HepG2 (cell line): ENCODE results near the gene PTCRA. TPM values are rescaled to one million over a fixed set of nuclear protein-coding genes. Genes with fewer than 3 reads are reported as not detected.

Experiments used
- ATAC-seq: fragments of 200-7000 bp; cut with Tn5 transposase; 3 replicates; pipeline ENCODE4 v1.9.1; 2020; ENCODE audit warnings: mild to moderate bottlenecking, moderate library complexity
- BruUV-seq: library from RNA; stranded (reverse); fragments of 400-500 nt; replicated peaks from 2 replicates; lab custom pipeline; 2021; lab: Mats Ljungman, UMichigan
- CTCF ChIA-PET: fragments of 300-600 bp; formaldehyde crosslinking; extraction: SDS; loops from one replicate; lab custom pipeline; 2021; ENCODE audit warnings: low total read pairs, inconsistent platforms, low intra/inter-chr PET ratio; lab: Yijun Ruan, JAX
- POLR2A ChIA-PET: fragments of 350-600 bp; sonication (Branson Sonifier 250); formaldehyde crosslinking; loops from one replicate; lab custom pipeline; 2020; ENCODE audit warnings: antibody characterized with exemption, inconsistent platforms; lab: Yijun Ruan, JAX
- DNase-seq: peaks from one replicate; pipeline ENCODE4 v3.0.0-alpha.2; 2015; ENCODE audit warnings: low spot score
- FAIRE-seq: peaks from 3 replicates; lab custom pipeline; 2011; peaks lifted over from hg19 to GRCh38; lab: Jason Lieb, UNC
- H2AFZ ChIP-seq: one replicate; pipeline ENCODE4 v1.6.1; 2011; ENCODE audit warnings: low read length, inconsistent platforms
- H3K27ac ChIP-seq: fragments of 300-600 bp; 3 replicates; pipeline ENCODE4 v1.8.0; 2011; ENCODE audit warnings: mixed run types, mild to moderate bottlenecking, mixed read lengths, low read length, inconsistent platforms; ENCODE audit not compliant: insufficient read depth; ENCODE audit errors: extremely low read length
- H3K27me3 ChIP-seq, 2 experiments: fragments of 200-600 bp in 1 of 2; 2 replicates in 1 of 2; 3 replicates in 1 of 2; pipeline versions ENCODE4 v1.6.0 to v1.8.0; 2011; ENCODE audit warnings: low read length in 2 of 2, mild to moderate bottlenecking in 2 of 2, moderate library complexity in 2 of 2, inconsistent platforms in 1 of 2; ENCODE audit not compliant: insufficient read depth in 2 of 2, control insufficient read depth in 1 of 2
- H3K36me3 ChIP-seq, 2 experiments: fragments of 200-600 bp in 1 of 2; replicated peaks in 1 of 2; 2 replicates in 1 of 2; 3 replicates in 1 of 2; pipeline versions ENCODE4 v1.5.1 to v1.8.0; 2011; ENCODE audit warnings: low read length in 2 of 2, inconsistent platforms in 1 of 2; ENCODE audit not compliant: insufficient read depth in 2 of 2, control insufficient read depth in 1 of 2
- H3K4me1 ChIP-seq: 2 replicates; pipeline ENCODE4 v1.5.1; 2012; ENCODE audit warnings: low read length, inconsistent platforms; ENCODE audit not compliant: insufficient read depth
- H3K4me2 ChIP-seq: 2 replicates; pipeline ENCODE4 v1.6.0; 2011; ENCODE audit warnings: low read depth, low read length, inconsistent platforms
- H3K4me3 ChIP-seq, 3 experiments: fragments of 200-600 bp in 1 of 3; sonication (generic), shearing (Covaris generic) in 1 of 3; replicated peaks in 1 of 3; 2 replicates each; pipeline ENCODE4 v1.5.1; 2011 to 2016; ENCODE audit warnings: low read length in 3 of 3, inconsistent platforms in 2 of 3, low read depth in 2 of 3, mild to moderate bottlenecking in 2 of 3, control low read depth in 1 of 3, mixed read lengths in 1 of 3; ENCODE audit not compliant: insufficient read depth in 1 of 3
- H3K79me2 ChIP-seq: one replicate; pipeline ENCODE4 v1.6.1; 2011; ENCODE audit warnings: low read length, inconsistent platforms; ENCODE audit not compliant: insufficient read depth
- H3K9ac ChIP-seq: 2 replicates; pipeline ENCODE4 v1.6.0; 2011; ENCODE audit warnings: mild to moderate bottlenecking, low read depth, low read length, inconsistent platforms; ENCODE audit not compliant: insufficient read depth
- H3K9me3 ChIP-seq: 2 replicates; pipeline ENCODE4 v1.5.1; 2012; ENCODE audit warnings: mild to moderate bottlenecking, low read length
- H4K20me1 ChIP-seq: 2 replicates; pipeline ENCODE4 v1.6.0; 2011; ENCODE audit warnings: inconsistent platforms, mild to moderate bottlenecking, low read length, moderate library complexity; ENCODE audit not compliant: insufficient read depth
- ADNP ChIP-seq: sonication (generic); formaldehyde crosslinking; IDR thresholded peaks from 2 replicates; pipeline ENCODE4 v1.4.0; 2020; ENCODE audit warnings: missing genetic modification reagents
- ELF3 ChIP-seq: IDR thresholded peaks from 2 replicates; pipeline ENCODE4 v1.6.1; 2016; ENCODE audit warnings: missing genetic modification reagents, missing compliant biosample characterization
- NFE2L2 ChIP-seq: fragments of 150-350 bp; IDR thresholded peaks from 2 replicates; pipeline ENCODE4 v1.6.1; 2014; ENCODE audit warnings: low read length
- POLR2AphosphoS5 ChIP-seq: IDR thresholded peaks from 2 replicates; pipeline ENCODE4 v1.6.1; 2012; ENCODE audit warnings: low read depth, low read length
- RCOR2 ChIP-seq: IDR thresholded peaks from 2 replicates; pipeline ENCODE4 v1.6.1; 2016; ENCODE audit warnings: missing biosample characterization, missing genetic modification reagents
- ZBTB3 ChIP-seq: sonication (generic); formaldehyde crosslinking; IDR thresholded peaks from 2 replicates; pipeline ENCODE4 v1.4.0; 2020; ENCODE audit warnings: low read depth, mild to moderate bottlenecking, moderate library complexity, missing genetic modification reagents, borderline replicate concordance
- ZMYM3 ChIP-seq: sonication (generic); formaldehyde crosslinking; IDR thresholded peaks from 2 replicates; pipeline ENCODE4 v1.5.1; 2020; ENCODE audit warnings: mild to moderate bottlenecking, missing genetic modification reagents
- ZNF678 ChIP-seq: sonication (generic); formaldehyde crosslinking; IDR thresholded peaks from 2 replicates; pipeline ENCODE4 v1.4.0; 2020; ENCODE audit warnings: mild to moderate bottlenecking, missing genetic modification reagents
- ZNF724P ChIP-seq: sonication (generic); formaldehyde crosslinking; IDR thresholded peaks from 2 replicates; pipeline ENCODE4 v1.8.0; 2022; ENCODE audit warnings: missing genetic modification reagents, borderline replicate concordance
- ZNF775 ChIP-seq: sonication (generic); formaldehyde crosslinking; IDR thresholded peaks from 2 replicates; pipeline ENCODE4 v1.4.0; 2020; ENCODE audit warnings: missing genetic modification reagents, mild to moderate bottlenecking, moderate library complexity, borderline replicate concordance
- WGBS: methylation state at CpG from one replicate; pipeline ENCODE4 v1.1.6; 2017; ENCODE audit warnings: low lambda C conversion rate; 5-methylcytosine and 5-hydroxymethylcytosine counted together
- in situ Hi-C: cut with HindIII; loops from 2 replicates; pipeline ENCODE4 v1.10.0; 2017; ENCODE audit warnings: low pct_unique_long_range_greater_than_20kb; ENCODE audit not compliant: extremely low pct_ligation_motif_present
- intact Hi-C: fragments of 100-400 bp; cut with micrococcal nuclease; formaldehyde crosslinking; loops from one replicate; pipeline ENCODE4 v1.10.0; 2022; ENCODE audit not compliant: unreplicated experiment
- polyA plus RNA-seq, 8 experiments: library from polyadenylated mRNA; depleted of rRNA in 3 of 8; stranded (reverse) in 7 of 8; unstranded in 1 of 8; fragments of >200 nt; fragmentation: Illumina TruSeq in 4 of 8; extraction: Trizol in 4 of 8; gene quantifications; 2 replicates each; pipeline versions ENCODE4 v1.2.1 to v1.2.3, GENCODE V29; 2011 to 2016; ENCODE audit warnings: low read depth in 4 of 8, missing spikeins in 1 of 8, mixed read lengths in 1 of 8; ENCODE audit not compliant: insufficient read depth in 1 of 8
- total RNA-seq, 5 experiments: library from RNA; depleted of rRNA; stranded (reverse); fragments of >200 nt; fragmentation: Illumina TruSeq; extraction: Trizol; gene quantifications; 2 replicates each; pipeline ENCODE4 v1.2.3, GENCODE V29; 2016; ENCODE audit warnings: low read depth in 1 of 5
- TF ChIP-seq, protein P1 (sequence below): sonication (generic); formaldehyde crosslinking; IDR thresholded peaks from 2 replicates; pipeline ENCODE4 v1.5.0; 2020; ENCODE audit warnings: mild to moderate bottlenecking, missing genetic modification reagents
- TF ChIP-seq, protein P2 (sequence below): sonication (generic); formaldehyde crosslinking; IDR thresholded peaks from 2 replicates; pipeline ENCODE4 v1.4.0; 2020; ENCODE audit warnings: missing genetic modification reagents, low read depth, mild to moderate bottlenecking, borderline replicate concordance
- TF ChIP-seq, protein P3 (sequence below): sonication (generic); formaldehyde crosslinking; IDR thresholded peaks from 2 replicates; pipeline ENCODE4 v1.4.0; 2020; ENCODE audit warnings: mild to moderate bottlenecking, missing genetic modification reagents
- TF ChIP-seq, protein P4 (sequence below): sonication (generic); formaldehyde crosslinking; IDR thresholded peaks from 2 replicates; pipeline ENCODE4 v1.4.0; 2020; ENCODE audit warnings: mild to moderate bottlenecking, missing genetic modification reagents

PTCRA gene
- total and polyA plus RNA-seq, 2 of the 13 experiments (the other 11 are each of a cell fraction or from before 2014, with no cell fraction given) = not detected

DNA sequence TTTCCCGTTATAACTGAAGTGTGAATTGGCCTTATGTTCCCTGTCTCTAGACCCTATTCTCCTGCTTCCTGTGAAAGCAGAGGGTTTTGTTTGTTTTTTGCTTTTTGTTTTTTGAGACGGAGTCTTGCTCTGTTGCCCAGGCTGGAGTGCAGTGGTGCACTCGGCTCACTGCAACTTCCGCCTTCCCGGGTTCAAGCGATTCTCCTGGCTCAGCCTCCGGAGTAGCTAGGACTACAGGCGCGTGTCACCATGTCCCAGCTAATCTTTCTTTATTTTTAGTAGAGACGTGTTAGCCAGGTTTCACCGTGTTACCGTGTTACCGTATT is 44.0 kb downstream of the PTCRA start:
- Histone ChIP-seq H4K20me1 (no peaks in the 10 kb centered on the region), H3K9ac (peak overlapping the region; percentile 26), H3K4me3 (peak overlapping the region; percentile 58 to 81 (median 66)), H3K4me1 (peaks cover 18% of the 10 kb centered on the region), H3K4me2 (peak overlapping the region; percentile 94), H3K9me3 (no peaks in the 10 kb centered on the region), H3K27ac (no peak overlapping the region), H3K79me2 (no peaks in the 10 kb centered on the region), H3K27me3 (no peaks in the 10 kb centered on the region; a peak in 1 of 5 replicates), H2AFZ (peak overlapping the region; percentile 55), H3K36me3 (0 out of 5 replicates have a peak, but pooled peaks cover 0 to 1% of the 10 kb centered on the region in 2 experiments)
- POLR2A ChIA-PET = interaction anchor here (0.8 to 4.3 kb wide), 14 partner anchors 10 to 116 kb away, joined by 3 to 36 read pairs (median 6); partner anchors contain the start of genes CNPY3, CUL7, KLC4 and KLHDC3
- no peak for ATAC-seq
- WGBS = 3% methylated on average over 13 of the region's 13 CpGs
- peak; percentile 77 for FAIRE-seq
- TSS peak; percentile 51 for BruUV-seq
- CTCF ChIA-PET = no interaction called here
- intact Hi-C loops (loop anchor here (1.0 to 5.0 kb wide), 2 partner anchors 52 to 59 kb away; partner anchors contain the start of genes KLHDC3 and MEA1), in situ Hi-C loops (no loop called here)
- no peak for DNase-seq
- TF ChIP-seq ZMYM3 (CRISPR knock-in tag) (0 out of 2 replicates have a peak, but pooled peaks have one; percentile 59), POLR2AphosphoS5 (no peak), ZNF775 (CRISPR knock-in tag) (0 out of 2 replicates have a peak, but pooled peaks have one; percentile 30), ZBTB3 (CRISPR knock-in tag) (peak; percentile 96), NFE2L2 (no peak), ZNF678 (CRISPR knock-in tag) (0 out of 2 replicates have a peak, but pooled peaks have one; percentile 37), ADNP (CRISPR knock-in tag) (0 out of 2 replicates have a peak, but pooled peaks have one; percentile 59), RCOR2 (peak; percentile 55), ZNF724P (no peak), ELF3 (CRISPR knock-in tag) (peak; percentile 42; the same call in 1 of the 2 replicates)
- TF ChIP-seq, protein P1, sequence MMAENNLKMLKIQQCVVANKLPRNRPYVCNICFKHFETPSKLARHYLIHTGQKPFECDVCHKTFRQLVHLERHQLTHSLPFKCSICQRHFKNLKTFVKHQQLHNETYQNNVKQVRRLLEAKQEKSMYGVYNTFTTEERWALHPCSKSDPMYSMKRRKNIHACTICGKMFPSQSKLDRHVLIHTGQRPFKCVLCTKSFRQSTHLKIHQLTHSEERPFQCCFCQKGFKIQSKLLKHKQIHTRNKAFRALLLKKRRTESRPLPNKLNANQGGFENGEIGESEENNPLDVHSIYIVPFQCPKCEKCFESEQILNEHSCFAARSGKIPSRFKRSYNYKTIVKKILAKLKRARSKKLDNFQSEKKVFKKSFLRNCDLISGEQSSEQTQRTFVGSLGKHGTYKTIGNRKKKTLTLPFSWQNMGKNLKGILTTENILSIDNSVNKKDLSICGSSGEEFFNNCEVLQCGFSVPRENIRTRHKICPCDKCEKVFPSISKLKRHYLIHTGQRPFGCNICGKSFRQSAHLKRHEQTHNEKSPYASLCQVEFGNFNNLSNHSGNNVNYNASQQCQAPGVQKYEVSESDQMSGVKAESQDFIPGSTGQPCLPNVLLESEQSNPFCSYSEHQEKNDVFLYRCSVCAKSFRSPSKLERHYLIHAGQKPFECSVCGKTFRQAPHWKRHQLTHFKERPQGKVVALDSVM (CRISPR knock-in tag) = peak; percentile 38; the same call in 1 of the 2 replicates
- TF ChIP-seq, protein P2, sequence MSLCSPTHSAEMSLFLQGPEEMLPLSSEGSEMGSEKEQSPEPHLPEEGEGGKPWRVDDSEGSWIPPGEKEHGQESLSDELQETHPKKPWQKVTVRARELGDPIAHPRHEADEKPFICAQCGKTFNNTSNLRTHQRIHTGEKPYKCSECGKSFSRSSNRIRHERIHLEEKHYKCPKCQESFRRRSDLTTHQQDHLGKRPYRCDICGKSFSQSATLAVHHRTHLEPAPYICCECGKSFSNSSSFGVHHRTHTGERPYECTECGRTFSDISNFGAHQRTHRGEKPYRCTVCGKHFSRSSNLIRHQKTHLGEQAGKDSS (CRISPR knock-in tag) = 0 out of 2 replicates have a peak, but pooled peaks have one; percentile 10
- TF ChIP-seq, protein P3, sequence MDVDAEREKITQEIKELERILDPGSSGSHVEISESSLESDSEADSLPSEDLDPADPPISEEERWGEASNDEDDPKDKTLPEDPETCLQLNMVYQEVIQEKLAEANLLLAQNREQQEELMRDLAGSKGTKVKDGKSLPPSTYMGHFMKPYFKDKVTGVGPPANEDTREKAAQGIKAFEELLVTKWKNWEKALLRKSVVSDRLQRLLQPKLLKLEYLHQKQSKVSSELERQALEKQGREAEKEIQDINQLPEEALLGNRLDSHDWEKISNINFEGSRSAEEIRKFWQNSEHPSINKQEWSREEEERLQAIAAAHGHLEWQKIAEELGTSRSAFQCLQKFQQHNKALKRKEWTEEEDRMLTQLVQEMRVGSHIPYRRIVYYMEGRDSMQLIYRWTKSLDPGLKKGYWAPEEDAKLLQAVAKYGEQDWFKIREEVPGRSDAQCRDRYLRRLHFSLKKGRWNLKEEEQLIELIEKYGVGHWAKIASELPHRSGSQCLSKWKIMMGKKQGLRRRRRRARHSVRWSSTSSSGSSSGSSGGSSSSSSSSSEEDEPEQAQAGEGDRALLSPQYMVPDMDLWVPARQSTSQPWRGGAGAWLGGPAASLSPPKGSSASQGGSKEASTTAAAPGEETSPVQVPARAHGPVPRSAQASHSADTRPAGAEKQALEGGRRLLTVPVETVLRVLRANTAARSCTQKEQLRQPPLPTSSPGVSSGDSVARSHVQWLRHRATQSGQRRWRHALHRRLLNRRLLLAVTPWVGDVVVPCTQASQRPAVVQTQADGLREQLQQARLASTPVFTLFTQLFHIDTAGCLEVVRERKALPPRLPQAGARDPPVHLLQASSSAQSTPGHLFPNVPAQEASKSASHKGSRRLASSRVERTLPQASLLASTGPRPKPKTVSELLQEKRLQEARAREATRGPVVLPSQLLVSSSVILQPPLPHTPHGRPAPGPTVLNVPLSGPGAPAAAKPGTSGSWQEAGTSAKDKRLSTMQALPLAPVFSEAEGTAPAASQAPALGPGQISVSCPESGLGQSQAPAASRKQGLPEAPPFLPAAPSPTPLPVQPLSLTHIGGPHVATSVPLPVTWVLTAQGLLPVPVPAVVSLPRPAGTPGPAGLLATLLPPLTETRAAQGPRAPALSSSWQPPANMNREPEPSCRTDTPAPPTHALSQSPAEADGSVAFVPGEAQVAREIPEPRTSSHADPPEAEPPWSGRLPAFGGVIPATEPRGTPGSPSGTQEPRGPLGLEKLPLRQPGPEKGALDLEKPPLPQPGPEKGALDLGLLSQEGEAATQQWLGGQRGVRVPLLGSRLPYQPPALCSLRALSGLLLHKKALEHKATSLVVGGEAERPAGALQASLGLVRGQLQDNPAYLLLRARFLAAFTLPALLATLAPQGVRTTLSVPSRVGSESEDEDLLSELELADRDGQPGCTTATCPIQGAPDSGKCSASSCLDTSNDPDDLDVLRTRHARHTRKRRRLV (CRISPR knock-in tag) = no peak
- TF ChIP-seq, protein P4, sequence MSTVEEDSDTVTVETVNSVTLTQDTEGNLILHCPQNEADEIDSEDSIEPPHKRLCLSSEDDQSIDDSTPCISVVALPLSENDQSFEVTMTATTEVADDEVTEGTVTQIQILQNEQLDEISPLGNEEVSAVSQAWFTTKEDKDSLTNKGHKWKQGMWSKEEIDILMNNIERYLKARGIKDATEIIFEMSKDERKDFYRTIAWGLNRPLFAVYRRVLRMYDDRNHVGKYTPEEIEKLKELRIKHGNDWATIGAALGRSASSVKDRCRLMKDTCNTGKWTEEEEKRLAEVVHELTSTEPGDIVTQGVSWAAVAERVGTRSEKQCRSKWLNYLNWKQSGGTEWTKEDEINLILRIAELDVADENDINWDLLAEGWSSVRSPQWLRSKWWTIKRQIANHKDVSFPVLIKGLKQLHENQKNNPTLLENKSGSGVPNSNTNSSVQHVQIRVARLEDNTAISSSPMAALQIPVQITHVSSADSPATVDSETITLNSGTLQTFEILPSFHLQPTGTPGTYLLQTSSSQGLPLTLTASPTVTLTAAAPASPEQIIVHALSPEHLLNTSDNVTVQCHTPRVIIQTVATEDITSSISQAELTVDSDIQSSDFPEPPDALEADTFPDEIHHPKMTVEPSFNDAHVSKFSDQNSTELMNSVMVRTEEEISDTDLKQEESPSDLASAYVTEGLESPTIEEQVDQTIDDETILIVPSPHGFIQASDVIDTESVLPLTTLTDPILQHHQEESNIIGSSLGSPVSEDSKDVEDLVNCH (CRISPR knock-in tag) = 0 out of 2 replicates have a peak, but pooled peaks have one; percentile 68
